GM12864 (cell line): ENCODE measurements around the gene CIDEA.

ENCODE experiments used
- DNase-seq: peaks from one replicate; pipeline ENCODE4 v3.0.0-alpha.2; 2011; ENCODE audit warnings: low read depth
- H3K4me3 ChIP-seq: 2 replicates; pipeline ENCODE4 v1.5.1; 2011; ENCODE audit warnings: mild to moderate bottlenecking, low read depth, low read length, control low read depth
- TF ChIP-seq, protein P1 (sequence below): IDR thresholded peaks from 2 replicates; pipeline ENCODE4 v1.5.1; 2011; ENCODE audit warnings: low read depth, mild to moderate bottlenecking, moderate library complexity, low read length, control low read depth, inconsistent platforms; ENCODE audit errors: missing control alignments

CIDEA gene

DNA sequence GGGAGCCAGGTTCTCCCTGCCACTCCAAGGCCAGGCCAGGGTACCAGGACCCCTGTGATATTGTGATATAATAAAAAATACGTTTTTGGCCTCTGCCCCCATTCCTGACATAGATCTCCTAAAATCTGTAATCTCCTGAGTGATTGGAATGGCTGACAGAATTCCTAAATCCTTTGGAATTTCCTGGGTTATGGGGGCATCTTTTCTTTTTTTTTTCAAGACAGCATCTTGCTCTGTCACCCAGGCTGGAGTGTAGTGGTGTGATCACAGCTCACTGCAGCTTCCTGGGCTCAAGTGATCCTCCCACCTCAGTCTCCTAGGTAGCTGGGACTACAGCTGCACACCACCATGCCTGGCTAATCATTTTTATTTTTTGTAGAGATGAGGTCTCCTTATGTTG lies 27.7 kb downstream of the CIDEA start:
- DNase-seq: no peak

DNA sequence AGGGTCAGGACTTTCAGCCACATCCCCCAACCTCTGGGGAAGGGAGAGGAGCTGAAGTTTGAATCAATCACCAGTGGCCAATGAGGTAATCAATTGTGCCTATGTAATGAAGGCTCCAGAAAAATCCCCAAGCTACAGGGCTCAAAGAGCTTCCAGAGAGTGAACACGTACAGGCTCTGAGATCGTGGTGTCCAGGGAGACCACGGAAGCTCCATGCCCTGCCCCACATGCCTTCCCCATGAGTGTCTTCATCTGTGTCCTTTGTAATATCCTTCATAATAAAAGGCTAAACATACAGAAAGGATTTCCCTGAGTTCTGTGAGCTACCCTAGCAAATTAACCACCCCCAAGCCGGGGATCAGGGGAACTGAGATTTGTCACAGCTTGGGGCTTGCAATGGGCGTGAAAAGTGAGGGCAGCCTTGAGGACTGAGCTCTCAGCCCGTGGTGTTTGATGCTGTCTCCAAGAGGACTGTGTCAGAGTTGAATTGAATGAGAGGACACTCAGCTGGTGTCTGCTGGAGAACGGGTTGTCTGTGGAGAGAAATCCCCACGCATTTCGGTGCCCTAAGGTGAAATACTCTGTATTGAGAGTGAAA lies 28.4 kb downstream of the CIDEA start:
- no peak for DNase-seq
- TF ChIP-seq, protein P1, sequence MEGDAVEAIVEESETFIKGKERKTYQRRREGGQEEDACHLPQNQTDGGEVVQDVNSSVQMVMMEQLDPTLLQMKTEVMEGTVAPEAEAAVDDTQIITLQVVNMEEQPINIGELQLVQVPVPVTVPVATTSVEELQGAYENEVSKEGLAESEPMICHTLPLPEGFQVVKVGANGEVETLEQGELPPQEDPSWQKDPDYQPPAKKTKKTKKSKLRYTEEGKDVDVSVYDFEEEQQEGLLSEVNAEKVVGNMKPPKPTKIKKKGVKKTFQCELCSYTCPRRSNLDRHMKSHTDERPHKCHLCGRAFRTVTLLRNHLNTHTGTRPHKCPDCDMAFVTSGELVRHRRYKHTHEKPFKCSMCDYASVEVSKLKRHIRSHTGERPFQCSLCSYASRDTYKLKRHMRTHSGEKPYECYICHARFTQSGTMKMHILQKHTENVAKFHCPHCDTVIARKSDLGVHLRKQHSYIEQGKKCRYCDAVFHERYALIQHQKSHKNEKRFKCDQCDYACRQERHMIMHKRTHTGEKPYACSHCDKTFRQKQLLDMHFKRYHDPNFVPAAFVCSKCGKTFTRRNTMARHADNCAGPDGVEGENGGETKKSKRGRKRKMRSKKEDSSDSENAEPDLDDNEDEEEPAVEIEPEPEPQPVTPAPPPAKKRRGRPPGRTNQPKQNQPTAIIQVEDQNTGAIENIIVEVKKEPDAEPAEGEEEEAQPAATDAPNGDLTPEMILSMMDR: no peak
- H3K4me3 ChIP-seq: no peak overlapping the region

More for the DNA sequence above, 27.7 kb downstream of the CIDEA start:
- TF ChIP-seq, protein P1: no peak
- H3K4me3 ChIP-seq: no peak overlapping the region

DNA sequence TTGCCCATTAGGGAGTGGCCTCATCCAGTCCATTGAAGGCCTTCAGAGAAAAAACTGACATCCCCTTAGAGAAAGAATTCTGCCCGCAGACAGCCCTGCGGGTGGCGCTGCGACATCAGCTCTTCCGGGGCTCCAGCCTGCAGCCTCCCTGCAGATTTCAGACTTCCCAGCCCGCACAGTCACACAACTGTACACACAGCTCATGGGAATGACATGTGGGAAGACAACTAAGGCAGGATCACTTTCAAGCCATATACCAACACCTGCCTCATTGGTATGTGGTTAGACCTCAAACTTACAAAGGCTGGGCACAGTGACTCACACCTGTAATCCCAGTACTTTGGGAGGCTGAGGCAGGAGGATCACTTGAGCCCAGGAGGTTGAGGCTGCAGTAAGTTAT lies 29.1 kb downstream of the CIDEA start:
- H3K4me3 ChIP-seq: no peak overlapping the region
- TF ChIP-seq, protein P1: no peak

DNA sequence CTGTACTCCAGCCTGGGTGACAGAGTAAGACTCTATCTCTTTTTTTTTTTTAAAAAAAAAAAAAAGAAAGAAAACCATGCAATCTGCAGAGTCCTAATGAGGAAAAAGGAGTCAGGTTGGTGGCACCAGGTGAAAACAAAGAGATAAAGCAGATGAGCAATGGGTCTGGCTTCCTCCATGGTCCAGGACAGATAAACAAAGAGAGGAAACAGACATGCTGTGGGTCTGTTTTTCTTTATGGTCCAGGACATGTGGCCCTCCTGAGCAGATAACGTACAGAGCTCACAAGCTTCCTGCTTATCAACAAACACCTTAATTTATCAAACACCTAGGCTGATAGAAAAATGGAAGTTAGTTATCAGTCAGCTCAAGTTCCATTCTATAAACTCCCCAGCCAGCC lies 29.5 kb downstream of the CIDEA start:
- TF ChIP-seq, protein P1: no peak
- DNase-seq: no peak
- no peak overlapping the region for H3K4me3 ChIP-seq

More for the DNA sequence above, 29.1 kb downstream of the CIDEA start:
- no peak for DNase-seq

DNA sequence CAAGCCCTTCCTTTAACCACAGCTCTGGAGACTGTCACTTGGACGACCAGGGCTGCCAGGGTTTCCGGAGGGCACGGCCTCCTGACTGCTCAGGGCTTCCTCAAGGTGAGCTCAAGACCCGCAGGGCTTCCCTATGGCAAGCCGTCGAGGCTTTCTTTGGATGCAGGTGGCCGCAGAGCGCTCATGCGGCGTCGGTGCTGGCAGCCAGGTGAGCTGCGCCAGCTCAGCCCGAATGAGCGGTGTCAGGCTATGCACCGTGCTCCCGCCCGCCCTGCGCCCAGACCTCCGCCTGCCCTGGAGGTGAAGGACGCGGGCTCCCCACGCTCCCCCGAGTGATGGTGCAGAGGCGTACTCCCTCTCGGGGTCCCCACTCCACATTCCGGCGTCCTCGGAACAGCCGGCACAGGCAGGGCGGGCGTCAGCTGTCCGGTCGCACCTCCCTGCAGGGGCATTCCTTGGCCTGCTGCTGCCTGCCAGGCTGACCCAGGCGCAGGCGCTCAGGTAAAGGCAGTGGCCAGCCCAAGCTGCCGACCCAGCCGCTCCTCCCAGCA lies 33.0 kb downstream of the CIDEA start:
- no peak for DNase-seq
- TF ChIP-seq, protein P1: no peak
- no peak overlapping the region for H3K4me3 ChIP-seq

DNA sequence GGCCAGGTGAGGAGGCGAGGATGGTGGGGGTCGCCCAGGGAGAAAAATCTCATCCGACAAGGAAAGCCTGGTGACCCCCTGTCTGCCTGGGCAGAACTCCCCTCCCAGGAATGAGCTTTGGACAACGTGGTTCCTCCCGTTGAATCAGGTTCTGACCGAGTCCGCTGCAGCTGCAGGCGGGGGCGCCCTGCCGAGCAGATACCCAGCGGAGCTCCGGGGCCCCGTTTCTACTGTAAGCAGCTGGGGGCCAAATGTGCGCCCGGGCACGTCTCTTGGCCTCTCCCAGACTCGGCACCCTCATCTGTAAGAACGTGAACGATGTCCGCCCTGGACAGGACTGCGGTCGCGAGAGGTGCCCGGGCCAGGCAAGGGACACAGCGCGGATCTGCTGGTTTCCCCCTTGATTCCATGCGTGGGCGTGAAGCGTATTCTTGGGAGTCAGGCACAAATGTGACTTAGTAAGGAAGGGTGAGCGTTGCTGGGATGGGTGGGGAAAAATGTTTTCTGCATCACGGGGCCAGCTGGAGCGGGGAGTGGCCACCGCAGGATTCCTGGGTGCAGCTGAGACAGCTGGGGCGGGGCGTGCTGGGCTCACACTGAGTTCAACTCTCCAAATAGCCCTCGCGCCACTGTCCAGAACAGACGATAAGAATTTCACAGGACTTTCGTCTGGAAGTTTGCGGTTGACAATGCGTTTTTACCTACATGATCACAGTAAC lies 33.7 kb downstream of the CIDEA start:
- no peak overlapping the region for H3K4me3 ChIP-seq
- TF ChIP-seq, protein P1: no peak
- no peak for DNase-seq
